OCI-M2 (cell line): ENCODE results near the gene HGS.

Source experiments
- DNase-seq: peaks from one replicate; lab custom pipeline; 2025; ENCODE audit not compliant: unreplicated experiment; lab: John Stamatoyannopoulos, UW

HGS gene, protein sequence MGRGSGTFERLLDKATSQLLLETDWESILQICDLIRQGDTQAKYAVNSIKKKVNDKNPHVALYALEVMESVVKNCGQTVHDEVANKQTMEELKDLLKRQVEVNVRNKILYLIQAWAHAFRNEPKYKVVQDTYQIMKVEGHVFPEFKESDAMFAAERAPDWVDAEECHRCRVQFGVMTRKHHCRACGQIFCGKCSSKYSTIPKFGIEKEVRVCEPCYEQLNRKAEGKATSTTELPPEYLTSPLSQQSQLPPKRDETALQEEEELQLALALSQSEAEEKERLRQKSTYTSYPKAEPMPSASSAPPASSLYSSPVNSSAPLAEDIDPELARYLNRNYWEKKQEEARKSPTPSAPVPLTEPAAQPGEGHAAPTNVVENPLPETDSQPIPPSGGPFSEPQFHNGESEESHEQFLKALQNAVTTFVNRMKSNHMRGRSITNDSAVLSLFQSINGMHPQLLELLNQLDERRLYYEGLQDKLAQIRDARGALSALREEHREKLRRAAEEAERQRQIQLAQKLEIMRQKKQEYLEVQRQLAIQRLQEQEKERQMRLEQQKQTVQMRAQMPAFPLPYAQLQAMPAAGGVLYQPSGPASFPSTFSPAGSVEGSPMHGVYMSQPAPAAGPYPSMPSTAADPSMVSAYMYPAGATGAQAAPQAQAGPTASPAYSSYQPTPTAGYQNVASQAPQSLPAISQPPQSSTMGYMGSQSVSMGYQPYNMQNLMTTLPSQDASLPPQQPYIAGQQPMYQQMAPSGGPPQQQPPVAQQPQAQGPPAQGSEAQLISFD

DNA sequence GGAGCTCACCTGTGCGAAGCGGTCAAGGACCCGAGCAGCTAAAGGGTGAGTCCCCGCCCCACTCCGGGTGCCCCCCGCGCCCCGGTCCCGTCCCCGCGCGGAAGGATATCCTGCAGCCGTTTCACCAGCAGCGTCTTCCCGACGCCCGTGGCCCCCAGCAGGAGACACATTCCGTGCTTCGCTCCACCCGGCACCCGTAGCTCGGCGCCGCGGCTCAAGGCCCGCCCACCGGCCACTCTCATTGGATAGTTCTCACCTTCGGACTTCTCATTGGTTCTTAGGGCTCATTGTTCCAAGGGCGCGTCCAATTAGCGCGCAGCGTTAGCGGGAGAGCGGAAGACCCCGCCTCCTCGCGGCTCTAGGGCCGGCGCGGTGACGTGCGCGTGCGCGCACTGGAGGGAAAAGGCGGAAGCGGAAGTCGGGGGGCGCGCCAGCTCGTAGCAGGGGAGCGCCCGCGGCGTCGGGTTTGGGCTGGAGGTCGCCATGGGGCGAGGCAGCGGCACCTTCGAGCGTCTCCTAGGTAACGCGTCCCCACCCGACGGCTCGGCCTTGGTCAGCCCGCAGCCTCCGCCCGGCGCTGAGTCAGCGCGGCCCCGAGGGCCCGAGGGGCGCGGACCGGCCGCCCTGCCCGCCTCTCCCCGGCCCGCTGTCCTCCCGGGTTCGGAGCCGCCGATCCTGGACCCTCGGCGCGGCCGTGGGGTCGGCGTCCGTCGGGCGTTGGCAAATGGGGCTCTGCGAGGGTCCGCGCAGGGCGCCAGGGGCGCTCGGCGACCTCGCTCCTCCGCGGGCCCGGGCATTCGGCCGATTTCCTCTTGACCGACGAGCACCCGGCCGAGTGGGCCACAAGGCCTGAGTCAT, at the start of gene HGS, which contains the start of gene ARL16:
HGS (plus strand) TSS at position 428 of the 858 bp plus-strand sequence; CDS start at position 484, 56 bp downstream.
ARL16 (minus strand) TSS at position 214 of the 858 bp plus-strand sequence; CDS start at position 170, 44 bp downstream.
- peak; percentile 90 for DNase-seq

DNA sequence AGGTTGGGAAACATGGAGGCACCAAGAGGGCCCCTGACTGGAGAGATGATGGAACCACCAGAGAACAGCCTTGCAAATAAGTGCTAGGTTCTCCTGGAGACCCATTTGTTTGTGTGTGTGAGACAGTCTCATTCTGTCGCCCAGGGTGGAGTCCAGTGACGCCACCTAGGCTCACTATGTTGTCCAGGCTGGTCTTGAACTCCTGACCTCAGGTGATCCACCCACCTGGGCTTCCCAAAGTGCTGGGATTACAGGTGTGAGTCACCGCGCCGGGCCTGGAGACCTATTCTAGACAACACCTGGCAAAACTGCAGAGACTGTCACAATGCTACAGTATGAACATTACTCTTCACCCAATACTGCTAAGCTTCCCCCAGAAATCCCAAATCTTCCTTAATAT, 48.4 kb upstream of the HGS start:
- DNase-seq = no peak

DNA sequence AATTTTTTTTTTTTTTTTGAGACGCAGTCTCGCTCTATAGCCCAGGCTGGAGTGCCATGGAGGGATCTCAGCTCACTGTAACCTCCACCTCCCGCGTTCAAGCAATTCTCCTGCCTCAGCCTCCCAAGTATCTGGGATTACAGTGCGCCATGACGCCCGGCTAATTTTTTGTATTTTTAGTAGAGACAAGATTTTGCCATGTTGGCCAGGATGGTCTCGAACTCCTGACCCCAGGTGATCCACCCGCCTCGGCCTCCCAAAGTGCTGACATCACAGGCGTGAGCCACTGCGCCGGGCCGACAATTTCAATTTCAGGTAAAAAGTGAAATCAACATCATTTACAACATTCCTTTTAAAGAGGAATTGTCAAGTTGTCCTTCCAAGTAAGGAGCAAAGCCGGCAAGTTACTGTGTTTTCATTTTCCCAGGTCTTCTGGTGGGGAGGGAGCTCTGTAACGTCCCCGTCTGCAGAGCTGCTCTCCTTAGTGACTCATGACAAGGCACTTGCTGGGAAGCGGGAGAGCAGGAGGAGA, 47.8 kb upstream of the HGS start:
- DNase-seq = no peak

DNA sequence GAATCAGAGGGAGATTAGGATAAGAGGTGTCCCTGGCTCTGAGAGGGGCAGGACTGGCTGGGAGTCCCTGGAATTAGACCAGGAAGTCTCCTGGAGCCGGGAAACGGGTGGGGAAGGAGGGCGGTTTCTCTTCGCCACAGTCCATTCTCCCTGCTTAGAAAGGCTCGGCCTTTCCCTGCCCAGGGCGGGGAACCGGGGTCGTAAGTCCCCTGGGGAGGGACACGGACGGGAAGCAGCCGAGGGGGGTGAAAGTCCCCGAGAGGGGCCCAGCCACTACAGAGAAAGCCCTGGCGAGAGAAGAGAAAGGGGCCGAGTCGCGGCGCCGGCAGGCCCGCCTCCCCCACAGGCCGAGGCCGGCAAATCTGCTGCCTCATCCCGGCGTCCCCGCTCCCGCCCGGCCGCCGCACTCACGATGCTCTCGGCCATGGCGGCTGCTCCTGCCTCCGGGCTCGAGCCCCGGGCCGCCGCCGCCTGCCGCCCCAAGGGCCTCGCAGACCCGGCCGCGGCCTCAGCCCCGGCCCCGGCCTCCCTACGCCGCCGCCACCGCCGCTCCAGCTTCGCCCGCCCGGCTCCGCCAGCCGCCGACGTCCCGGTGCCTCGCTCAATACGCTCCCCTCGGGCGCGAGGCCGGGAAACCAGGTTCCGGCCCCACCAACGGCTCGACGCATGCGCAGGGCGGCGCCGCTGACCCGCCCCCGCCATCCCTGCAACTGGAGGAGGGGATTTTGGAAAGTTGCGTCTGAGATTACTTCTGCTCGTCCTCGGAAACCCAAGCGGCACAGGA, 47.1 kb upstream of the HGS start, which contains the start of the genes NPLOC4 and TSPAN10:
NPLOC4 (minus strand) TSS at position 608 of the 784 bp plus-strand sequence; CDS start at position 426, 182 bp downstream.
TSPAN10 (plus strand) TSS at position 692 of the 784 bp plus-strand sequence. CDS start 5,217 bp downstream, outside the sequence.
- peak; percentile 37 for DNase-seq

DNA sequence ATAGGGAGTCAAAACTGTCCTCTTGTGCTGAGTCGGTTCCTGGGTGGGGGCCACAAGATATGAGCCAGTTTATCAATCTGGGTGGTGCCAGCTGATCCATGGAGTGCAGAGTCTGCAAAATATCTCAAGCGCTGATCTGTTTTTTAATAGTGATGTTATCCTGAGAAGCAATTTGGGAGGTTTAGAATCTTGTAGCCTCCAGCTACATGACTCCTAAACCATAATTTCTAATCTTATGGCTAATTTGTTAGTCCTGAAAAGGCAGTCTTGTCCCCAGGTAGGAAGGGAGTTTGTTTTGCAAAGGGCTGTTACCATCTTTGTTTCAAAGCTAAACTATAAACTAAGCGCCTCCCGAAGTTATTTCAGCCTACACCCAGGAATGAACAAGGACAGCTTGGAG, 45.1 kb upstream of the HGS start:
- DNase-seq = no peak

DNA sequence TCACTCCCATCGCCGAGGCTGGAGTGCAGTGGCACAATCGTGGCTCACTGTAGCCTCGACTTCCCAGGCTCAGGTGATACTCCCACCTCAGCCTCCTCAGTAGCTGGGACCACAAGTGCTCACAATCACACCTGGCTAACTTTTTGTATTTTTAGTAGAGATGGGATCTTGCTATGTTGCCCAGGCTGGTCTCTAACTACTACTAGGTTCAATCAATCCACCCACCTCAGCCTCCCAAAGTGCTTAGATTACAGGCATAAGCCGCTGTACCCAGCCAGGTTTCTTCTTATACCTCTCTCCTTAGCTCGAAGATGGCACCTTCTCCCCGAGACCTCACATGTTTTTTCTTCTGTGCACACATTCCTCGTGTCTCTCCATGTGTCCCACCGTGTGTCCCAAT, 43.8 kb upstream of the HGS start:
- DNase-seq = no peak

DNA sequence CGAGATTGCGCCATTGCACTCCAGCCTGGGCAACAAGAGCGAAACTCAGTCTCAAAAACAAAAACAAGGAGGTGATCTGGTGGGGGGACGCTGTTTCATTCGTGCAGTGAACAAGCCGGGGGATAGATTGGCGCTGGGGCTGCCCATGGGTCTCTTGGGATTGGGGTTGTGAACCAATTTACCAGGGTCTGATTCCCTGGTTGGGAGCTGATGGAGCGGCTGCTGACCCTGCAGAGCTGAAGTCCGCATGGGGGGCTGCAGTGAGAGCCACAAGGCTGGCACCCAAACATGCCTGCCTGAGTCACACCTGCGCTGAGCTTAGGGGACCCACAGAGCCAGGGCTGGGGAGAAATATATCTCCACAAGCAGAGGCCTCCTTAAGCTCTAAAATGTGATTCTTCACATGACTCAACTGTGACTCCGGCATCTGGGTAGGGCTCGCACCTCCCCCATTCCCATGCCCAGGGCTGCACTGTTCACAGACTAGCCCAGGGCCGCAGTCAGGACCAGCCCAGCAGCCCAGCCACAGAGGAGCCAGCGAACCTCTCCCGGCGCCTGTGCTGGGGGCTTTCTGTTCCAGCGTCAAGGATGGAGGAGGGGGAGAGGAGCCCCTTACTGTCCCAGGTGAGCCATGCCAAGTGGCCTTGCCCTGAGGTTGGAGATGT, 41.9 kb upstream of the HGS start:
- no peak for DNase-seq

DNA sequence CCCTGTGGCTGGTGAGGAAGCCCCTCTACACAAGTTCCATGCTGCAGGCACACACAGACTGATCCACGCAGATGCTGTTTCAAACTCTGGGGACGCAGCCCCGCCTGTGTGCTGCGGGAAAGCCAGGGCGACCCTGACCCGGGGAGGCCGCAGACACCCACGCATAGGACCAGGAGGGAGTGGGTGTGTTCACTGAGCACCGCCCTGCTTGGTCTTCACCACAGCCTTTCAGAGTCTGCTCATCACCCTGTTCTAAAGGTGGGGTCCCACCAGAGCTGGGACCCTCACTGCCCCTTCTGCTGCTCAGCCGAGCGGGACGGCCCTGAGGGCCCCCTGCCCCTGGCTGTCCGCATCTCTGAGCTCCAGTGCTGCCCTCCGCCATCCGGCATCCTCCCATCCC, 39.3 kb upstream of the HGS start:
- DNase-seq = no peak

DNA sequence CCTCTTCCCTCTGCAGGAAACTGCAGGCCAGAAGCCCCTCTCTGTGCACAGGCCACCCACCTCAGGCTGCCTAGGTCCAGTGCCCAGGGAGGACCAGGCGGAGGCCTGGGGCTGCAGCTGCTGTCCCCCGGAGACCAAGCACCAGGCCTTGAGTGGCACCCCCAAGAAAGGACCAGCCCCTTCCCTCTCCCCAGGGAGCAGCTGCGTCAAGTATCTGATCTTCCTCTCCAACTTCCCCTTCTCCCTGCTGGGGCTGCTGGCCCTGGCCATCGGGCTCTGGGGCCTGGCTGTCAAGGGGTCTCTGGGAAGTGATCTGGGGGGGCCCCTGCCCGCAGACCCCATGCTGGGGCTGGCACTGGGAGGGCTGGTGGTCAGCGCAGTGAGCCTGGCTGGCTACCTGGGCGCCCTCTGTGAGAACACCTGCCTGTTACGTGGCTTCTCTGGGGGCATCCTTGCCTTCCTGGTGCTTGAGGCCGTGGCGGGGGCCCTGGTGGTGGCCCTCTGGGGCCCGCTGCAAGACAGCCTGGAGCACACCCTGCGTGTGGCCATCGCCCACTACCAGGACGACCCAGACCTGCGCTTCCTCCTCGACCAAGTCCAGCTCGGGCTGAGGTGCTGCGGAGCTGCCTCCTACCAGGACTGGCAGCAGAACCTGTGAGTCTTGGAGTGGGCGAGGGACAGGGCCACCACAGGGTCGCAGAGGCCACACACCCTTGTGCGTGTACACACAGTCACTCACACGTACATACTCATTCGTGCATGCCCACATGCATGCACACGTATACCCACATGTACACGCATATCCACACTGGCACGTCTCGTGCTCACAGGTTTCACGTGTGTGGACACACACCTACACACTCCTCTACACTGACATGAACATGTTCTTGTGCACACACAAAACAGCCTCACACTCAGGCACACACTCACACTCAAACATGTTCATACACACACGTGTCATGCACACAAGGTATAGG, 38.5 kb upstream of the HGS start:
- no peak for DNase-seq

DNA sequence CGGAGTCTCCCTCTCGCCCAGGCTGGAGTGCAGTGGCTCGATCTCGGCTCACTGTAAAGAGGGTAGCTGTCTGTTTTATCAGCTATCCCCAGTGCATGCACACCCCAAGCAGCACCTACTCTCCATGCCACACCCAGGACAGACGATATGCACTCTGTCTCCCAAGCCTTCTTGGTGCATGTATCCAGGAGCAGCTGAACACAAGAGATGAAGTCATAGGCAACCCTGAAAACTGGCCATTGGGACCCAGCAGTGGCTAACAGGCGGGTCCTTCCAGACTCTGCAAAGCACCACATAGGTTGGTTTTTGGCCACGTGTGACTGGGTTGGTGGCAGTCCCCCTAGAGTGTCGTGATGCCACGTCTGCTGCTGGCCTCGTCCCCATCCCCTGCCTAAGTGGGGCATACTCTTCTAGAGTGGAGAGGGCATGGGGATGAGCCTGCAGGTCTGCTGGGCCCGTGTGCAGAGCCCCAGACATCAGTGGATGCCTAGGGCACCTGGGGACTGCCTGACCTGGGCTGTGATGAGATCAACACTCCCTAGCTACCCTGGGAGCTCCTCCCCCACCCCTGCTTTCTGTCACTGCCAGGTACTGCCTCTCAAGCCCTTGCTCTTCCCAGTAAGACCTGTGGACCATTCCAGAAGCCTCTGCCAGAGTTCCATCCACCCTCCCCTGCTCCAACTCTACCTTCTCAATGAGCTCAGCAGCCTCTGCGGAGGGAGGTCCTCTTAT, 36.8 kb upstream of the HGS start:
- no peak for DNase-seq

DNA sequence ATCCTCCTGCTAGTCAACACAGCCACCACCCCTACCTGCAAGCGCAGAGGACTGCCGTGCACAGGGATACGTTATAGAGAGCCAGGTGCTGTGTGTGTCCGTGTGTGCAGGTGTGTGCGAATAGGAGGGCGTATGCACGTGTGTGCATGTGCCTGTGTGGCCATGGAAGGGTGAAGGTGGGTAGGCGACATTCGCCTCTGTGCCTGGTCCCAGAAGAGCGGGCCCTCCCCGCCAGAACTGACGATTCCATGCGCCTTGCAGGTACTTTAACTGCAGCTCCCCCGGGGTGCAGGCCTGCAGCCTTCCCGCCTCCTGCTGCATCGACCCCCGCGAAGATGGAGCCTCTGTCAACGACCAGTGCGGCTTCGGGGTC, 36.2 kb upstream of the HGS start:
- DNase-seq = no peak

DNA sequence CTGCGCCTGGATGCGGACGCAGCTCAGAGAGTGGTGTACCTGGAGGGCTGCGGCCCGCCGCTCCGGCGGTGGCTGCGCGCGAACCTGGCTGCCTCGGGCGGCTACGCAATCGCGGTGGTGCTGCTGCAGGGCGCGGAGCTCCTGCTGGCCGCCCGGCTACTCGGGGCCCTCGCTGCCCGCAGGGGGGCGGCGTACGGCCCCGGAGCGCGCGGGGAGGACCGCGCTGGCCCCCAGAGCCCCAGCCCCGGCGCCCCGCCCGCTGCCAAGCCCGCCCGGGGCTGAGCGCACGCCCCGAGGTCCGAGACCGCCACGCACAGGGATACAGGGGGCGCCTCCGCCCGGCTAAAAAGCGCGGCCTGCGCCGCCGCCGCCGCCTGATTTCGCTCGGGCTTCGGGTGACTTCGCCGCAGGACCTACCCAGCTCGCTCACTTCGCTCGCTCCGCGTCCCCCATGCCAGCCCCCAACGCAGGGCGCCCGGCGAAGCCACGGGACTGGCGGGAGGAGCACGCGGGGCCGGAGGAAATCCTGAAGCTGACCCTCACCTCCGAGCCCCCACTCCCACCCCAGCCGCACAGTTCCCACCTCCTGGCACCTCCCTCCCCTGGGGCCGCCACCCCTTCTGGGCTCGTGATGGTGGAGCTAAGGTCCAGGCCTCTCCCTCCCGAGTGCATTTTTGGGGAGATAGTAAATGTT, 35.7 kb upstream of the HGS start:
- DNase-seq = no peak

DNA sequence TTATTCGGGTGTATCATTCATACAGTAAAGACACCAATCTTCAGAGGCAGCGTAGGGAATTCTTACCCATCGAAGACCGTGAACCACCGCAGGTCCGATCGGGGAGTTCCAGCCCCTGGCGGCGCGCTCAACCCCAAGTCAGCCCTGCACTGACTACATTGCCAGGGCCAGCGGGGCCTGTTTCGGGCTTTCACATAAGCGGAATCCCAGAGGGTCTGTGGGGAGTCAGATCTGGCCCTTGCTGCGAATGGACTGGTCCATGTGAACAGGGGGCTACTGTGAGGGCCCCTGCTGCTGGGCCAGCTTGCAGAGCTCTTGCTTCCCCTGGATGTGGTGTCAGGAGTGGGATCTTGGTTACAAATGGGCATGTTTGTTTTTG, 35.1 kb upstream of the HGS start:
- DNase-seq = no peak

DNA sequence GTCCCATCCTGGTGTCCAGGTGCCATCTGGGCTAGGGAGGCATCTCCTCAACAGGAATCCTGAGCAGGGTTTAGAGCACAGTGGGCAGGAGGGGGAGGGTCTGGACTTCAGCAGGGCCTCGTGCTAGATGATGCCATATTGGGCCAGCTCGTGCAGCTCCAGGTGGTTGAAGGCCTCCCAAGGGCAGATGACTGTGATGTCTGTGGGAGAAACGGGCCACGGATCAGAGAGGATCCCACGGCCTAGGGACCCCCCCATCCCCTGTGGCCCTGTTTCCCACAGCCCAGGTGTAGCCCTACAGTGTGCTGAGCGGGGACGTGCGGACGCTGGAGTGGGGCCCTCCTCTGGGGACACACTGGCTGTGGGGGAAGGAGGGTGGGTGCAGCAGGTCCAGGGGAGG, 32.9 kb upstream of the HGS start:
- no peak for DNase-seq

DNA sequence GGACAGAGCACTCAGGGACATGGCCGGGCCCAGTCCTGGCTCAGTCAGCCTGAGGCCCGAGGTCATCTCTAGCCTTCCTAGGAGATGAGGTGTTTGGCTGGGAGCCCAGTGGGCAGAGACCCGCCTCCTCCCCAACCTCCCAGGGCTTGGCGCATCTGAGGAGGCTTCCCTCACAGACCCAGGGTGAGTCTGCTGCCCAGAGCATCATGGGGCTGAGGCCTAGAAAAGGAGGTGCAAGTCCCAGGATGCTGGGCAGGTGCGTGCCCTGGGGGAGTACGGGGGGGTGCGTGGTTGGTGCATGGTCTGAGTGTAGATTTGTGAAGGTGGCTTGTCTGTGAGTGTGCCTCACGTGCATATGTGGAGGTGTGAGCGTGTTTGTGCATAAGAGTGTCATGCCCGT, 32.1 kb upstream of the HGS start:
- no peak for DNase-seq

DNA sequence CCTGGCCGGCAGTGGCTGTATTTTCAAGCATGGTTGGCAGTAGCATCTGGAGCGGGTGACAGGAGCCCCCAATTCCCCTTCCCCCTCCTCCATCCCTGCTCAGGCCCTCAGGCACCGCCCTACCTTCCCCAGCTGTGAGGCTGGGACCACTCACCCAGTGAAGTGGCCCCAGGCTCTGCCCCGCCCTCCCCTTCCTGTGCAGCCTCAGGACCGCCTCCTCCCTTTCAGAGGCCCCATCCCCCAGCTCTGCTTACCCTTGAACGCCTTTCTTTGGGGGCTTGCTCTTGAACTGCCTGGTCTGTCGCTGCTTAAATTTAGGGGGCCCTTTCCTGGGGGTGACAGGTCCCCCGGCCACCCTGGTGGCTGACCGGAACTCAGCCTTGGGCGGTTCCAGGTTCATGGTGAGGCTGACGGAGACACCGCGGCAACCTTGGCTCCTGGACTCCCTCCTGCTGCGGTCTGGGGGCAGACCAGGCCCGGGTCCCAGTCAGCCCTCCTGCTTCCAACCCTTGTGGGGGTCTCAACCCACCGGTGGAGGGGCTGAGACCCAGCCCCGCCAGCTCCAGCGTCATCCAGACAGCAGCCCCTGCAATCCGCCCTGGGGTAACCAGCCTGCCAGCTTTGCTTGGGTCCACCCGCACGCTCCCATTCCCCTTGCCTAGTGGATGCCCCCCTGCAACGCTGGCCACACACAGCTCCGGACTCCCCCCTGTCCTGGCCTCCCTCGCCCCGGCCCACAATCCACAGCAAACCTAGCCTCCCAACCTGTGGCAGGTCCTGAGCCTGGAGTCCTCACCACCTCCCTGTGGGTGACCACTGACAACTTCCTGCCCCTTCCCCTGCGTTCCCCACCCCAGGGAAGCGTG, 30.7 kb upstream of the HGS start:
- no peak for DNase-seq
